WTC11 (cell line): ENCODE measurements around the gene GPS2. TPM values are rescaled to one million over a fixed set of nuclear protein-coding genes. Genes with fewer than 3 reads are reported as not detected.
A peak's percentile ranks its signal among the peaks of the same experiment; 100 is the strongest.

ENCODE experiments used
- ATAC-seq: fragments of 200-7000 bp; cut with Tn5 transposase; 2 replicates; pipeline ENCODE4 v1.10.0; 2021; ENCODE audit warnings: mild to moderate bottlenecking, moderate library complexity
- CTCF ChIA-PET: fragments of 300-600 bp; sonication (Branson Sonifier 250); formaldehyde crosslinking; loops from one replicate; lab custom pipeline; 2021; ENCODE audit warnings: antibody characterized with exemption; lab: Charles Lee
- POLR2A ChIA-PET: fragments of 350-600 bp; sonication (Branson Sonifier 250); formaldehyde crosslinking; loops from one replicate; lab custom pipeline; 2021; ENCODE audit warnings: antibody characterized with exemption; lab: Charles Lee
- DNase-seq: peaks from one replicate; pipeline ENCODE4 v3.0.0; 2021; ENCODE audit warnings: low spot score
- H3K27ac Mint-ChIP-seq: 2 replicates; pipeline ENCODE4 v1.8.0; 2021; ENCODE audit warnings: mixed read lengths
- H3K27me3 Mint-ChIP-seq: 2 replicates; pipeline ENCODE4 v1.8.0; 2021; ENCODE audit warnings: low read depth, mild to moderate bottlenecking, moderate library complexity, mixed read lengths
- H3K36me3 Mint-ChIP-seq: 2 replicates; pipeline ENCODE4 v1.8.0; 2021; ENCODE audit warnings: mixed read lengths
- H3K4me1 Mint-ChIP-seq: 2 replicates; pipeline ENCODE4 v1.8.0; 2022; ENCODE audit warnings: mixed read lengths
- H3K4me3 Mint-ChIP-seq: 2 replicates; pipeline ENCODE4 v1.8.0; 2021; ENCODE audit warnings: mild to moderate bottlenecking, moderate library complexity, mixed read lengths
- H3K9me3 Mint-ChIP-seq: 2 replicates; pipeline ENCODE4 v1.8.0; 2021; ENCODE audit warnings: mixed read lengths
- CBFB ChIP-seq: sonication (generic); formaldehyde crosslinking; IDR thresholded peaks from 2 replicates; pipeline ENCODE4 v1.8.1; 2022; ENCODE audit warnings: mild to moderate bottlenecking, low read depth, missing genetic modification reagents
- ELF4 ChIP-seq: sonication (generic); formaldehyde crosslinking; IDR thresholded peaks from 2 replicates; pipeline ENCODE4 v1.8.1; 2022; ENCODE audit warnings: low read depth, mild to moderate bottlenecking, moderate library complexity, missing genetic modification reagents
- ESRRA ChIP-seq: sonication (generic); formaldehyde crosslinking; IDR thresholded peaks from 2 replicates; pipeline ENCODE4 v1.8.1; 2022; ENCODE audit warnings: mild to moderate bottlenecking, missing genetic modification reagents, borderline replicate concordance
- IRF2 ChIP-seq: sonication (generic); formaldehyde crosslinking; IDR thresholded peaks from 2 replicates; pipeline ENCODE4 v1.8.0; 2022; ENCODE audit warnings: low read depth, missing genetic modification reagents, borderline replicate concordance
- JAZF1 ChIP-seq: fragments of 250-450 bp; sonication (Bioruptor Pico); IDR thresholded peaks from 2 replicates; pipeline ENCODE4 v1.9.0; 2021; ENCODE audit warnings: moderate library complexity, mild to moderate bottlenecking, inconsistent platforms
- JUN ChIP-seq: sonication (generic); formaldehyde crosslinking; IDR thresholded peaks from 2 replicates; pipeline ENCODE4 v1.8.0; 2023; ENCODE audit warnings: mild to moderate bottlenecking, missing genetic modification reagents
- KAT7 ChIP-seq: sonication (generic); formaldehyde crosslinking; IDR thresholded peaks from 2 replicates; pipeline ENCODE4 v1.8.1; 2023; ENCODE audit warnings: missing genetic modification reagents, mild to moderate bottlenecking, borderline replicate concordance
- NR1H2 ChIP-seq: sonication (generic); formaldehyde crosslinking; IDR thresholded peaks from 2 replicates; pipeline ENCODE4 v1.9.0; 2021; ENCODE audit warnings: mild to moderate bottlenecking, moderate library complexity, missing genetic modification reagents
- OVOL2 ChIP-seq: fragments of 250-450 bp; sonication (Bioruptor Pico); IDR thresholded peaks from 2 replicates; pipeline ENCODE4 v1.9.0; 2021; ENCODE audit warnings: mild to moderate bottlenecking, borderline replicate concordance
- RELA ChIP-seq: sonication (generic); formaldehyde crosslinking; IDR thresholded peaks from 2 replicates; pipeline ENCODE4 v1.8.1; 2022; ENCODE audit warnings: missing genetic modification reagents, mild to moderate bottlenecking, borderline replicate concordance
- RORB ChIP-seq: fragments of 250-450 bp; sonication (Bioruptor Pico); IDR thresholded peaks from 2 replicates; pipeline ENCODE4 v1.9.0; 2021; ENCODE audit warnings: mild to moderate bottlenecking
- SOX15 ChIP-seq: fragments of 250-450 bp; sonication (Bioruptor Pico); IDR thresholded peaks from 2 replicates; pipeline ENCODE4 v1.9.0; 2021; ENCODE audit warnings: mild to moderate bottlenecking
- SP1 ChIP-seq: sonication (generic); formaldehyde crosslinking; conservative IDR thresholded peaks from 2 replicates; pipeline ENCODE4 v1.8.1; 2022; ENCODE audit warnings: missing genetic modification reagents
- TP53 ChIP-seq: sonication (generic); formaldehyde crosslinking; IDR thresholded peaks from 2 replicates; pipeline ENCODE4 v1.8.1; 2023; ENCODE audit warnings: mild to moderate bottlenecking, missing genetic modification reagents
- ZNF263 ChIP-seq: sonication (generic); formaldehyde crosslinking; IDR thresholded peaks from 2 replicates; pipeline ENCODE4 v1.8.1; 2022; ENCODE audit warnings: low read depth, mild to moderate bottlenecking, moderate library complexity, missing genetic modification reagents
- ZNF317 ChIP-seq: sonication (generic); formaldehyde crosslinking; IDR thresholded peaks from 2 replicates; pipeline ENCODE4 v1.8.1; 2023; ENCODE audit warnings: low read depth, mild to moderate bottlenecking, moderate library complexity, missing genetic modification reagents, borderline replicate concordance
- total RNA-seq: library from RNA; stranded (reverse); gene quantifications from 3 replicates; pipeline ENCODE4 v1.2.3, GENCODE V29; 2021
- TF ChIP-seq, protein P1 (sequence below): sonication (generic); formaldehyde crosslinking; IDR thresholded peaks from 2 replicates; pipeline ENCODE4 v1.8.0; 2022; ENCODE audit warnings: mild to moderate bottlenecking, missing genetic modification reagents
- TF ChIP-seq, protein P2 (sequence below): sonication (generic); formaldehyde crosslinking; IDR thresholded peaks from 2 replicates; pipeline ENCODE4 v1.8.1; 2022; ENCODE audit warnings: mild to moderate bottlenecking, moderate library complexity, missing genetic modification reagents
- TF ChIP-seq, protein P3 (sequence below): sonication (generic); formaldehyde crosslinking; conservative IDR thresholded peaks from 2 replicates; pipeline ENCODE4 v1.8.1; 2023; ENCODE audit warnings: mild to moderate bottlenecking, low read depth, missing genetic modification reagents, moderate library complexity
- TF ChIP-seq, protein P4 (sequence below): fragments of 250-450 bp; sonication (Bioruptor Pico); conservative IDR thresholded peaks from 2 replicates; pipeline ENCODE4 v1.9.0; 2021; ENCODE audit warnings: mild to moderate bottlenecking
- TF ChIP-seq, protein P5 (sequence below): sonication (generic); formaldehyde crosslinking; IDR thresholded peaks from 2 replicates; pipeline ENCODE4 v1.8.0; 2023; ENCODE audit warnings: missing genetic modification reagents, mild to moderate bottlenecking, borderline replicate concordance

GPS2 gene
- total RNA-seq, 1 experiment from 2014 or later, result 55.9 TPM

DNA sequence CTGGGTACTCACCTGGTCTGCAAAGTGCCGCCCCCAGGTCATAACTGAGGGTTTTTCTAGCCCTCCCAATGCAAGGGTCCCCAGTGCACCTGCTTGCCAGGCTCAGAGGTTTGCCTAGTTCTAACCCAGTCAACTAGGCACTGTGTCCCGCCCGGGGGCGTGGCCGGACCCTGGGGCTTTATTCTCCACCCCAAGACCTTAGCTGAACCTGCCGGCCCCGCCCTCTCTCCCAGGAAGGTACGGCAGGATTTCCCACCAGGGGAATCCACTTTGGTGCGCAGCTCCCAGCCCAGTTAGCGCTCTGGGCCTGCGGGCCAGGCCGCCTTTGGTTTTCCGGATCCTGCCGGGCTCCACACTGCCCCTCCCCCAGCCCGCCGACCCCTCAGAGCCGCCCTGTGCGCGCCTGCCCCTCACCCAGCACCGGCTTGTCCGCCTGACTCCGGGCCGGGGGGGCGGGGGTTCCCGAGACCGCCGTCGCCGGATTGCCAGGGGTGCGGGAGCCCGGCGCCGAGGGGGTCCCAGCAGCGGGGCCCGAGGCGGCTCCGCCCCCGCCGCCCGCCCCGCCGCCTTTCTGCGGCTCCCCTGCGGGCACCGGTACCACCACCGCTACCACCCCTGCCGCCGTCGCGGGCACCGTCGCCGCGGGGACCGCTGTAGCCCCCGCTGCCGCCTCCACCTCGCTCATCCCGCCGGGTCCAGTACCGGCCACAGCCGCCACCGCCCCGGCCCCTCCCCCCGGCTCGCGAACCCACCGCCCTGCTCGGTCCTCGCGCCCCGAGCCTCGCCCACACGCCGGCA is 21.1 kb downstream of the GPS2 start:
- Mint-ChIP-seq H3K4me1 (peaks cover 27% of the 10 kb centered on the region), H3K36me3 (no peaks in the 10 kb centered on the region), H3K27me3 (peaks cover 65% of the 10 kb centered on the region), H3K4me3 (peak overlapping the region; percentile 65), H3K9me3 (no peaks in the 10 kb centered on the region), H3K27ac (peak overlapping the region; percentile 78; the same call in 1 of the 2 replicates)
- POLR2A ChIA-PET, result interaction anchor here (0.7 to 1.0 kb wide), 3 partner anchors 12 to 51 kb away, joined by 3 to 4 read pairs (median 3); partner anchors contain the start of genes GABARAP and SLC2A4
- CTCF ChIA-PET, result interaction anchor here (0.6 to 5.4 kb wide), 6 partner anchors 13 to 80 kb away, joined by 4 to 61 read pairs (median 4); partner anchors contain the start of genes GABARAP and SLC2A4
- TF ChIP-seq SOX15 (CRISPR knock-in tag), result no peak
- no peak for TF ChIP-seq IRF2 (CRISPR knock-in tag)
- TF ChIP-seq, protein P1, sequence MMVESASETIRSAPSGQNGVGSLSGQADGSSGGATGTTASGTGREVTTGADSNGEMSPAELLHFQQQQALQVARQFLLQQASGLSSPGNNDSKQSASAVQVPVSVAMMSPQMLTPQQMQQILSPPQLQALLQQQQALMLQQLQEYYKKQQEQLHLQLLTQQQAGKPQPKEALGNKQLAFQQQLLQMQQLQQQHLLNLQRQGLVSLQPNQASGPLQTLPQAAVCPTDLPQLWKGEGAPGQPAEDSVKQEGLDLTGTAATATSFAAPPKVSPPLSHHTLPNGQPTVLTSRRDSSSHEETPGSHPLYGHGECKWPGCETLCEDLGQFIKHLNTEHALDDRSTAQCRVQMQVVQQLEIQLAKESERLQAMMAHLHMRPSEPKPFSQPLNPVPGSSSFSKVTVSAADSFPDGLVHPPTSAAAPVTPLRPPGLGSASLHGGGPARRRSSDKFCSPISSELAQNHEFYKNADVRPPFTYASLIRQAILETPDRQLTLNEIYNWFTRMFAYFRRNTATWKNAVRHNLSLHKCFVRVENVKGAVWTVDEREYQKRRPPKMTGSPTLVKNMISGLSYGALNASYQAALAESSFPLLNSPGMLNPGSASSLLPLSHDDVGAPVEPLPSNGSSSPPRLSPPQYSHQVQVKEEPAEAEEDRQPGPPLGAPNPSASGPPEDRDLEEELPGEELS, result peak; percentile 44; the same call in 1 of the 2 replicates
- TF ChIP-seq, protein P2, sequence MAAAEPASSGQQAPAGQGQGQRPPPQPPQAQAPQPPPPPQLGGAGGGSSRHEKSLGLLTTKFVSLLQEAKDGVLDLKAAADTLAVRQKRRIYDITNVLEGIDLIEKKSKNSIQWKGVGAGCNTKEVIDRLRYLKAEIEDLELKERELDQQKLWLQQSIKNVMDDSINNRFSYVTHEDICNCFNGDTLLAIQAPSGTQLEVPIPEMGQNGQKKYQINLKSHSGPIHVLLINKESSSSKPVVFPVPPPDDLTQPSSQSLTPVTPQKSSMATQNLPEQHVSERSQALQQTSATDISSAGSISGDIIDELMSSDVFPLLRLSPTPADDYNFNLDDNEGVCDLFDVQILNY (CRISPR knock-in tag), result 0 out of 2 replicates have a peak, but pooled peaks have one; percentile 20
- TF ChIP-seq ELF4 (CRISPR knock-in tag), result no peak
- peak; percentile 50; the same call in 1 of the 2 replicates for TF ChIP-seq RELA
- TF ChIP-seq ESRRA (CRISPR knock-in tag), result peak; percentile 75; the same call in 1 of the 2 replicates
- TF ChIP-seq, protein P3, sequence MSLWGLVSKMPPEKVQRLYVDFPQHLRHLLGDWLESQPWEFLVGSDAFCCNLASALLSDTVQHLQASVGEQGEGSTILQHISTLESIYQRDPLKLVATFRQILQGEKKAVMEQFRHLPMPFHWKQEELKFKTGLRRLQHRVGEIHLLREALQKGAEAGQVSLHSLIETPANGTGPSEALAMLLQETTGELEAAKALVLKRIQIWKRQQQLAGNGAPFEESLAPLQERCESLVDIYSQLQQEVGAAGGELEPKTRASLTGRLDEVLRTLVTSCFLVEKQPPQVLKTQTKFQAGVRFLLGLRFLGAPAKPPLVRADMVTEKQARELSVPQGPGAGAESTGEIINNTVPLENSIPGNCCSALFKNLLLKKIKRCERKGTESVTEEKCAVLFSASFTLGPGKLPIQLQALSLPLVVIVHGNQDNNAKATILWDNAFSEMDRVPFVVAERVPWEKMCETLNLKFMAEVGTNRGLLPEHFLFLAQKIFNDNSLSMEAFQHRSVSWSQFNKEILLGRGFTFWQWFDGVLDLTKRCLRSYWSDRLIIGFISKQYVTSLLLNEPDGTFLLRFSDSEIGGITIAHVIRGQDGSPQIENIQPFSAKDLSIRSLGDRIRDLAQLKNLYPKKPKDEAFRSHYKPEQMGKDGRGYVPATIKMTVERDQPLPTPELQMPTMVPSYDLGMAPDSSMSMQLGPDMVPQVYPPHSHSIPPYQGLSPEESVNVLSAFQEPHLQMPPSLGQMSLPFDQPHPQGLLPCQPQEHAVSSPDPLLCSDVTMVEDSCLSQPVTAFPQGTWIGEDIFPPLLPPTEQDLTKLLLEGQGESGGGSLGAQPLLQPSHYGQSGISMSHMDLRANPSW (CRISPR knock-in tag), result 0 out of 2 replicates have a peak, but pooled peaks have one; percentile 31
- TF ChIP-seq JUN (CRISPR knock-in tag), result peak; percentile 29; the same call in 1 of the 2 replicates
- TF ChIP-seq ZNF263 (CRISPR knock-in tag), result 0 out of 2 replicates have a peak, but pooled peaks have one; percentile 7
- no peak for TF ChIP-seq JAZF1
- TF ChIP-seq CBFB (CRISPR knock-in tag), result peak; percentile 50; the same call in 1 of the 2 replicates
- 0 out of 2 replicates have a peak, but pooled peaks have one; percentile 47 for TF ChIP-seq KAT7 (CRISPR knock-in tag)
- no peak for TF ChIP-seq SP1 (CRISPR knock-in tag)
- TF ChIP-seq, protein P4, sequence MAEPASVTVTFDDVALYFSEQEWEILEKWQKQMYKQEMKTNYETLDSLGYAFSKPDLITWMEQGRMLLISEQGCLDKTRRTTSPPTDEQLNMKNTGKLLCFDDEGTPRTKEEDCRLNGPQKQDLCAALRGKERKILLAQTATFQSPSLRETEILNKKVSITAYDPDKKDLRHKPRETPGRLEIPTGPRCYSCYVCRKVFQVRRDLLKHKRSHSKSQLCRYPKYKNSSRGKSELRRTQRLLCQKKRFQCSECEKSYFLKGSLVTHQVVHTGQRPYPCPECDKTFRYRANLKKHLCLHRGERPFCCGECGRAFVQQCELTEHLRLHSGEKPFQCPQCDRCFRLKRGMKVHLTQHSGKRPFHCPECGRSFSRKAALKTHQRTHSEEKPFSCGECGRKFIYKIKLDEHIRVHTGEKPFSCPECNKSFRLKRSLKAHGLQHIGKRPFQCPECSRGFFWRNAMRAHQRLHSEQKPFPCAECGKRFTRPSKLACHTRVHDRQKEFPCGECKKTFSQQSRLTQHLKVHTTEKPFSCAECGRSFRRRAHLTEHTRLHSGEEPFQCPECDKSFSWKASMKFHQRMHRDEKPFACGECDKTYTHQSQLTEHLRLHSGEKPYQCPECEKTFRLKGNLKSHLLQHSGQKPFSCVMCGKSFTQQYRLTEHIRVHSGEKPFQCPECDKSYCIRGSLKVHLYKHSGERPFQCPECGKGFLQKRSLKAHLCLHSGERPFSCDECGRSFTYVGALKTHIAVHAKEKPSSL (CRISPR knock-in tag), result no peak
- peak; percentile 27 for ATAC-seq
- peak; percentile 87 for DNase-seq

DNA sequence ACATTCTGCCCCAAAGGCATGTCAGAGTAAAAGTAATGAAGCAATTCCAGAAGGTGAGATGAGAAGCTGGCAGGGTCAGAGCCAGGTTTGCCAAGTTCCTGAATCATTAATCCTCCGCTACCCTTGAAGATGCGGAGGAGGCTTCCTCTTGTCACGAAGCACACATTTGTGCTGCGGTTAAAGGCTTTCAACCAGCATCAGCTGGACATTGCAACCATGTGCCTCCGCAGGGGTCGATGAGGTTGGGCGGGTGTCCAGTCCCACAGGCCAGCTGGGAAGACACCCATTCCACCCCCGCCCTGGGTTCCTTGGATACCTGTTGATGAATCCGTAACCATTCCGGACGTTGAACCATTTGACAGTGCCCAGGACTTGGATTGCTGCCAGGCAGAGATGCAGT is 22.0 kb downstream of the GPS2 start:
- Mint-ChIP-seq H3K36me3 (no peaks in the 10 kb centered on the region; the same call in 1 of the 2 replicates), H3K4me1 (peaks cover 33% of the 10 kb centered on the region), H3K9me3 (no peaks in the 10 kb centered on the region), H3K27ac (no peak overlapping the region), H3K27me3 (peaks cover 57% of the 10 kb centered on the region), H3K4me3 (peak overlapping the region; percentile 65)
- CTCF ChIA-PET, result interaction anchor here (1.0 to 5.4 kb wide), 5 partner anchors 12 to 79 kb away, joined by 3 to 61 read pairs (median 4); partner anchors contain the start of gene SLC2A4
- DNase-seq, result no peak
- no peak for ATAC-seq
- POLR2A ChIA-PET, result interaction anchor here (0.6 to 0.7 kb wide), 2 partner anchors 51 to 107 kb away, joined by 3 to 4 read pairs; partner anchors contain the start of gene GABARAP
- TF ChIP-seq ZNF317 (CRISPR knock-in tag), result no peak
- TF ChIP-seq RORB (CRISPR knock-in tag), result no peak
- TF ChIP-seq TP53 (CRISPR knock-in tag), result no peak
- TF ChIP-seq, protein P5, sequence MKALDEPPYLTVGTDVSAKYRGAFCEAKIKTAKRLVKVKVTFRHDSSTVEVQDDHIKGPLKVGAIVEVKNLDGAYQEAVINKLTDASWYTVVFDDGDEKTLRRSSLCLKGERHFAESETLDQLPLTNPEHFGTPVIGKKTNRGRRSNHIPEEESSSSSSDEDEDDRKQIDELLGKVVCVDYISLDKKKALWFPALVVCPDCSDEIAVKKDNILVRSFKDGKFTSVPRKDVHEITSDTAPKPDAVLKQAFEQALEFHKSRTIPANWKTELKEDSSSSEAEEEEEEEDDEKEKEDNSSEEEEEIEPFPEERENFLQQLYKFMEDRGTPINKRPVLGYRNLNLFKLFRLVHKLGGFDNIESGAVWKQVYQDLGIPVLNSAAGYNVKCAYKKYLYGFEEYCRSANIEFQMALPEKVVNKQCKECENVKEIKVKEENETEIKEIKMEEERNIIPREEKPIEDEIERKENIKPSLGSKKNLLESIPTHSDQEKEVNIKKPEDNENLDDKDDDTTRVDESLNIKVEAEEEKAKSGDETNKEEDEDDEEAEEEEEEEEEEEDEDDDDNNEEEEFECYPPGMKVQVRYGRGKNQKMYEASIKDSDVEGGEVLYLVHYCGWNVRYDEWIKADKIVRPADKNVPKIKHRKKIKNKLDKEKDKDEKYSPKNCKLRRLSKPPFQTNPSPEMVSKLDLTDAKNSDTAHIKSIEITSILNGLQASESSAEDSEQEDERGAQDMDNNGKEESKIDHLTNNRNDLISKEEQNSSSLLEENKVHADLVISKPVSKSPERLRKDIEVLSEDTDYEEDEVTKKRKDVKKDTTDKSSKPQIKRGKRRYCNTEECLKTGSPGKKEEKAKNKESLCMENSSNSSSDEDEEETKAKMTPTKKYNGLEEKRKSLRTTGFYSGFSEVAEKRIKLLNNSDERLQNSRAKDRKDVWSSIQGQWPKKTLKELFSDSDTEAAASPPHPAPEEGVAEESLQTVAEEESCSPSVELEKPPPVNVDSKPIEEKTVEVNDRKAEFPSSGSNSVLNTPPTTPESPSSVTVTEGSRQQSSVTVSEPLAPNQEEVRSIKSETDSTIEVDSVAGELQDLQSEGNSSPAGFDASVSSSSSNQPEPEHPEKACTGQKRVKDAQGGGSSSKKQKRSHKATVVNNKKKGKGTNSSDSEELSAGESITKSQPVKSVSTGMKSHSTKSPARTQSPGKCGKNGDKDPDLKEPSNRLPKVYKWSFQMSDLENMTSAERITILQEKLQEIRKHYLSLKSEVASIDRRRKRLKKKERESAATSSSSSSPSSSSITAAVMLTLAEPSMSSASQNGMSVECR (CRISPR knock-in tag), result no peak
- no peak for TF ChIP-seq NR1H2
- no peak for TF ChIP-seq OVOL2 (CRISPR knock-in tag)
